Mesendoderm (in vitro differentiated cells): ENCODE measurements around the gene AMBP.

Experiments used
- DNase-seq: peaks from one replicate; pipeline ENCODE4 v3.0.0; 2013
- H2AK5ac ChIP-seq: 2 replicates; pipeline ENCODE4 v1.6.1; 2013; ENCODE audit warnings: low read length, inconsistent platforms
- H2BK120ac ChIP-seq: 2 replicates; pipeline ENCODE4 v1.6.1; 2013; ENCODE audit warnings: low read depth, mild to moderate bottlenecking, low read length, moderate library complexity, mixed read lengths
- H2BK15ac ChIP-seq: replicated peaks from 2 replicates; pipeline ENCODE4 v1.6.1; 2013; ENCODE audit warnings: low read depth, mild to moderate bottlenecking, moderate library complexity
- H2BK5ac ChIP-seq: 2 replicates; pipeline ENCODE4 v1.6.1; 2013; ENCODE audit warnings: low read length, inconsistent platforms
- H3K18ac ChIP-seq: 2 replicates; pipeline ENCODE4 v1.6.1; 2013; ENCODE audit warnings: mild to moderate bottlenecking, low read length, mixed read lengths
- H3K23ac ChIP-seq: one replicate; pipeline ENCODE4 v1.6.1; 2013; ENCODE audit warnings: low read length
- H3K27ac ChIP-seq: 2 replicates; pipeline ENCODE4 v1.5.1; 2013; ENCODE audit warnings: low read depth, mild to moderate bottlenecking, inconsistent platforms, low read length, moderate library complexity
- H3K27me3 ChIP-seq: 2 replicates; pipeline ENCODE4 v1.6.1; 2013; ENCODE audit warnings: low read length, control low read depth, mild to moderate bottlenecking, inconsistent platforms; ENCODE audit not compliant: insufficient read depth, poor library complexity
- H3K36me3 ChIP-seq: 2 replicates; pipeline ENCODE4 v1.6.1; 2013; ENCODE audit warnings: low read length, inconsistent platforms; ENCODE audit not compliant: control insufficient read depth, insufficient read depth
- H3K4ac ChIP-seq: one replicate; pipeline ENCODE4 v1.6.1; 2013; ENCODE audit warnings: low read depth, mild to moderate bottlenecking, low read length, moderate library complexity
- H3K4me1 ChIP-seq: 2 replicates; pipeline ENCODE4 v1.6.1; 2013; ENCODE audit warnings: low read depth, low read length, inconsistent platforms; ENCODE audit not compliant: control insufficient read depth
- H3K4me2 ChIP-seq: 2 replicates; pipeline ENCODE4 v1.6.1; 2013; ENCODE audit warnings: low read length
- H3K4me3 ChIP-seq: 2 replicates; pipeline ENCODE4 v1.5.1; 2013; ENCODE audit warnings: mild to moderate bottlenecking, low read length
- H3K56ac ChIP-seq: one replicate; pipeline ENCODE4 v1.6.1; 2013; ENCODE audit warnings: low read length
- H3K79me1 ChIP-seq: 2 replicates; pipeline ENCODE4 v1.6.1; 2013; ENCODE audit warnings: low read length, inconsistent platforms
- H3K79me2 ChIP-seq: 2 replicates; pipeline ENCODE4 v1.6.1; 2013; ENCODE audit warnings: mild to moderate bottlenecking, low read length; ENCODE audit not compliant: control insufficient read depth, insufficient read depth
- H3K9ac ChIP-seq: 2 replicates; pipeline ENCODE4 v1.6.1; 2013; ENCODE audit warnings: low read length, inconsistent platforms
- H4K5ac ChIP-seq: one replicate; pipeline ENCODE4 v1.6.1; 2013; ENCODE audit warnings: low read length
- H4K8ac ChIP-seq: one replicate; pipeline ENCODE4 v1.6.1; 2013; ENCODE audit warnings: low read depth, mild to moderate bottlenecking, control low read depth, low read length, moderate library complexity
- WGBS: extraction: QIAGEN DNeasy Blood & Tissue Kit; methylation state at CpG from one replicate; pipeline ENCODE4 v1.1.7; 2013; ENCODE audit warnings: low lambda C conversion rate, missing lambda C conversion rate; ENCODE audit not compliant: insufficient coverage; ENCODE audit errors: extremely low coverage; 5-methylcytosine and 5-hydroxymethylcytosine counted together

AMBP gene

DNA sequence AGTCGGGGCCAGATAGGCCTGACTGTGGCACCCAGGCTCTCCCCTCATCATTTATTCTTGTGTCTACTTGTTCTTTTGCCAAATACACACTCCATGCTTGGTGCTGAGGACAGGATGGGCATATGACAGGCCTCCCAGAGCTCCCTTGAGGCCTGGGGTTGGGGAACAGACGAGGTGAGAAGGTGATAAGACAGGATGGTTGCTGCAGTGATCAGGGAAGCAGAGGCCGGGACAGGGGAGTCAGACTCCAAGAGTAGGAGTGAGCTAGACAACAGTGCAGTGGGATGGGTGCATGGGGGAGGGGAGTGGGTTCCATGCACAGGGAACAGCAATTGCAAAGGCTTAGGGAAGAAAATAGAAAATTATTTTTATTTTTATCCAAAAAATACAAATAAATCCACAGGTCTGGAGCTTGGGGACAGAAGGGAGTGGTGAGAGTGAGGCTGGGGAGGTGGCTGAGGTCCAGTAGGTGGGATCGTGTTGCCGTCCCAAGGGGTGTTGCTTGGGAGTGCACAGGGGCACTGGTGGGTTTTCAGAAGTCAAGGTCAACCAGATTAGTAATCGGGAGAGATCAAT lies 3.4 kb upstream of the AMBP start:
- no peaks in the 10 kb centered on the region for H3K79me2 ChIP-seq
- H3K18ac ChIP-seq, result no peak overlapping the region
- no CpG with 5 or more reads among the region's 6 CpGs for WGBS
- H3K23ac ChIP-seq, result no peak overlapping the region
- no peak overlapping the region for H2AK5ac ChIP-seq
- no peak overlapping the region for H3K27ac ChIP-seq
- no peaks in the 10 kb centered on the region for H3K79me1 ChIP-seq
- no peaks in the 10 kb centered on the region for H3K27me3 ChIP-seq
- H2BK15ac ChIP-seq, result no peak overlapping the region
- H4K5ac ChIP-seq, result no peak overlapping the region
- no peaks in the 10 kb centered on the region for H3K4me1 ChIP-seq
- no peak overlapping the region for H3K4me3 ChIP-seq
- H2BK5ac ChIP-seq, result no peak overlapping the region
- no peak overlapping the region for H3K4me2 ChIP-seq
- H3K56ac ChIP-seq, result no peak overlapping the region
- H3K4ac ChIP-seq, result no peak overlapping the region
- H4K8ac ChIP-seq, result no peak overlapping the region
- DNase-seq, result no peak
- no peak overlapping the region for H3K9ac ChIP-seq
- no peak overlapping the region for H2BK120ac ChIP-seq
- no peaks in the 10 kb centered on the region for H3K36me3 ChIP-seq

DNA sequence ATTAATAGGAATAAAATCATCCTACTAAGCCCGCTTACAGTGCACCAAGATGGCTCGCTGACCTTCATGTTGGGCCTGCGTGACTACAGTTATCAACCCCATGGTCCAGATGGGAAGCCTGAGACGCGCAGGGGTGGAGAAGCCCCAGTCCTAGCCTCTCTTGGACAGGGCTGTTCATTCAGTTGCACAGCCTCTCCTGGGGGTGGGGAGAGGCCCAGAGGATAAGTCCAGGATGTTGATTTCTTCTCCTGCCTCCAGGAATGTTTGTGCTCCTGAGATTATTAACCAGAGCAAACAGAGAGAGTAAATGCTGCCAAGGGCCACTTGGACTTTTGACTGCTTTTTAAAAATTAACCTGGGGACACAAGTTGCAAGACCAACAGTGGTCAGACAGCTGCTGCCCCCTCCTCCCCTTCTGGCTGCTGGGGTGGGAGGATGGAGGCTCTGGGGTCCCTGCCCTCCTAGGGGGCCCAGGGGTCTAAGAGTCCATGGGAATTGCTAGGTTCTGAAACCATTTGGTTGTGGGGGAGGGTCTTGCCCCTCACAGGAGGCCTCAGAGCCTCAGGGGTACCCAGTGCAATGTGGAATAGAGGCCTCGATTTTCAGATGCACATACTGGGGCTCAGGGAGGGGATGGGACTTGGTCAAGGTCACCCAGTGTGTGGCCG lies 2.8 kb upstream of the AMBP start:
- H3K4ac ChIP-seq, result no peak overlapping the region
- no peaks in the 10 kb centered on the region for H3K79me1 ChIP-seq
- H3K4me2 ChIP-seq, result no peak overlapping the region
- no peak overlapping the region for H3K56ac ChIP-seq
- H3K36me3 ChIP-seq, result no peaks in the 10 kb centered on the region
- no peak overlapping the region for H3K23ac ChIP-seq
- H4K5ac ChIP-seq, result no peak overlapping the region
- H3K4me3 ChIP-seq, result no peak overlapping the region
- no peak overlapping the region for H2BK120ac ChIP-seq
- no peak overlapping the region for H2BK5ac ChIP-seq
- H3K4me1 ChIP-seq, result no peaks in the 10 kb centered on the region
- H3K27me3 ChIP-seq, result no peaks in the 10 kb centered on the region
- no peak overlapping the region for H3K18ac ChIP-seq
- H3K9ac ChIP-seq, result no peak overlapping the region
- H2AK5ac ChIP-seq, result no peak overlapping the region
- no peaks in the 10 kb centered on the region for H3K79me2 ChIP-seq
- H3K27ac ChIP-seq, result no peak overlapping the region
- no CpG with 5 or more reads among the region's 7 CpGs for WGBS
- H2BK15ac ChIP-seq, result no peak overlapping the region
- no peak overlapping the region for H4K8ac ChIP-seq
- no peak for DNase-seq

DNA sequence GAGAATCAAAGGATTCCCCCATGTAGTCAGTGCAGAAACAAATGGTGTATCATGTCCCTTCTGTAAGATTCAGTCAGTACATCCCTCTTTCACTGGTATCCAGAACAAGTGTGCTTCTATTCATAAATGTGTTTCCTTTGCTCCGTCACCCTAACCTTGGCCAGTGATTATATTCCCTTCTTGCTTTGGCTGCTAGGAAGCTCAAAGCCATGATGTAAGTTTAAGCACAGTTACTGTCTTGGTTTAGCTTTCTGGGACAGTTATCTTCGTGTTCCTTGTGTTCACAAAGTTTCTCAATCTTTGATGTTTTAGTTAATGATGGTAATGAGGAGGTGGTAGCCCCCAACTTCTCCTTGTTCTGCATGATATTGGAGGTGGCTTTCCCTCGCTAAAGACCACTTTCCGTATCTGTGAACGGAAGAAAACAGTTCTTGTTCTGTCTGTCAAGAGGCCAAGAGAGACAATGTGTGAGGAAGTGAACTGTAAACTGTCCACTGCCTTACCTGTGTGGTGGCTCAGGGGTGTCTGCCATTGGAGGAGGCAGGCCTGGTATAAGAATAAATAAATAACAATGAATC lies 2.2 kb upstream of the AMBP start:
- H3K36me3 ChIP-seq, result no peaks in the 10 kb centered on the region
- no peak overlapping the region for H3K27ac ChIP-seq
- H3K4me2 ChIP-seq, result no peak overlapping the region
- no peaks in the 10 kb centered on the region for H3K27me3 ChIP-seq
- no peak overlapping the region for H3K18ac ChIP-seq
- H2BK120ac ChIP-seq, result no peak overlapping the region
- H2BK15ac ChIP-seq, result no peak overlapping the region
- no peak overlapping the region for H4K8ac ChIP-seq
- H3K56ac ChIP-seq, result no peak overlapping the region
- no peak for DNase-seq
- no CpG with 5 or more reads among the region's 5 CpGs for WGBS
- no peak overlapping the region for H2BK5ac ChIP-seq
- H2AK5ac ChIP-seq, result no peak overlapping the region
- H3K79me2 ChIP-seq, result no peaks in the 10 kb centered on the region
- no peak overlapping the region for H3K4me3 ChIP-seq
- H3K4ac ChIP-seq, result no peak overlapping the region
- no peaks in the 10 kb centered on the region for H3K4me1 ChIP-seq
- H3K9ac ChIP-seq, result no peak overlapping the region
- no peak overlapping the region for H3K23ac ChIP-seq
- no peaks in the 10 kb centered on the region for H3K79me1 ChIP-seq
- no peak overlapping the region for H4K5ac ChIP-seq

DNA sequence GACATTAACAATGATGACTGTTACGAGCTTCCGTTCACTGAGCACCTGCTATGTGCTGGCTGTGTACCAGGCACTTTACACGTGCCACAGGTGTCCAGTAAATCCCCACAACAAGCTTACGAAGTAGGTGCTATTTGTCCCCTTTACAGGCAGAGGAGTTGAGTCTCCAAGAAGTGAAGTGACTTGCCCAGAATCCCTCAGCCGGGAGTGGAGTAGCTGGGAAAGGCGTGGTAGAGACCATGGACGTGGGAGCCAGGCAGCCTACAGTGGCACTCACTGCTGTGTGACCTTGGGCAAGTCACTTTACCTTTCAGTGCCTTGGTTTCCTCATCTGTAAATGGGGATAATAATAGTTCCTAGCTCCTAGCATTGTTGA lies 669 bp upstream of the AMBP start:
- H3K18ac ChIP-seq, result no peak overlapping the region
- H3K27ac ChIP-seq, result no peak overlapping the region
- no peak overlapping the region for H3K23ac ChIP-seq
- no peaks in the 10 kb centered on the region for H3K4me1 ChIP-seq
- H2BK5ac ChIP-seq, result no peak overlapping the region
- no peak overlapping the region for H3K56ac ChIP-seq
- no peak overlapping the region for H2AK5ac ChIP-seq
- H4K5ac ChIP-seq, result no peak overlapping the region
- no peak for DNase-seq
- no peak overlapping the region for H3K4me2 ChIP-seq
- no peaks in the 10 kb centered on the region for H3K79me2 ChIP-seq
- no peaks in the 10 kb centered on the region for H3K27me3 ChIP-seq
- H3K4me3 ChIP-seq, result no peak overlapping the region
- H3K9ac ChIP-seq, result no peak overlapping the region
- H2BK120ac ChIP-seq, result no peak overlapping the region
- no peaks in the 10 kb centered on the region for H3K79me1 ChIP-seq
- H3K36me3 ChIP-seq, result no peaks in the 10 kb centered on the region
- WGBS, result no CpG with 5 or more reads among the region's 7 CpGs
- no peak overlapping the region for H2BK15ac ChIP-seq
- H3K4ac ChIP-seq, result no peak overlapping the region
- H4K8ac ChIP-seq, result no peak overlapping the region

DNA sequence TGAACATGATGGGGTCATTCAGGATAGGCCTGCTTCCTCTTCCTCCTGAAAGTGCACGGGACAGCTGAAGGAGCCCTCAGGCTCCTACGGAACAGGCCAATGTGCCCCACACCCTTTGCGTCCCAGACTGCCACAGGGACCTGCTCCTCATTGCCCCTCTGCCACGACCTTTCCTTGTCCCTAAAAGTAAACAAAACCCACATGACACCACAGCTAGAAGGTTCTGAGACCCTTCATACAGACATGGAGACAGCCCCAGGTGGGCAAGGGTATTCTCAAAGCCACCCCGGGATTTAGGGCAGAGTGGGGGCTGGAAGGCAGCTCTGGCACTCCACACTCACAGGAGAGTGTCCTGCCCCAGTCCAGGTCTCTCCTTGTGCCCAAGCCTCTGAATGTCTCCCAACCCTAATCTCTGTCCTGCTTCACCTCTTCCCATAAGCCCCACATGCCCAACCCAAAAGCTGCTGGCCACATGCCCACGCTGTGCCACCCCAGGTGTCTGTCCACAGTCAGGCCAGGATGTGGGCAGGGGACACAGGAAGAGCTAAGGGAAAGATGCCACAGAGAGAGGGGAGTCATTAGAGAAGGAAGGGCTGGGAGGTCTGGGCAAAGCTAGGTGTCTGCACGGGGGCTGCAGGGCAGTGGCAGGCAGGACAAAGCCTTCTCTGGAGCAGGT lies 800 bp downstream of the AMBP start:
- Histone ChIP-seq H3K36me3 (no peaks in the 10 kb centered on the region), H3K23ac (no peak overlapping the region), H3K18ac (no peak overlapping the region), H3K4ac (no peak overlapping the region), H3K56ac (no peak overlapping the region), H2BK120ac (no peak overlapping the region), H3K79me2 (no peaks in the 10 kb centered on the region), H4K8ac (no peak overlapping the region), H2BK15ac (no peak overlapping the region), H4K5ac (no peak overlapping the region), H3K27me3 (no peaks in the 10 kb centered on the region), H2AK5ac (no peak overlapping the region), H3K4me2 (no peak overlapping the region), H3K79me1 (no peaks in the 10 kb centered on the region), H3K27ac (no peak overlapping the region), H2BK5ac (no peak overlapping the region), H3K4me1 (no peaks in the 10 kb centered on the region), H3K4me3 (no peak overlapping the region), H3K9ac (no peak overlapping the region)
- no peak for DNase-seq
- WGBS, result no CpG with 5 or more reads among the region's 7 CpGs
